ENCODE data around the gene DLD.

GRCh38 chr7:107918948-107919347, 28.0 kb downstream of the DLD start:
- no peak for TF ChIP-seq CTCF (IDR thresholded peaks at IDR 0.05)
- TF ChIP-seq POLR2A (IDR thresholded peaks at IDR 0.05) = no peak
- TF ChIP-seq EP300 (IDR thresholded peaks at IDR 0.05) = no peak
- TF ChIP-seq POLR2AphosphoS5 (IDR thresholded peaks at IDR 0.05) = no peak
